ENCODE data around the gene CXCL17. TPM values are rescaled to one million over a fixed set of nuclear protein-coding genes. Genes with fewer than 3 reads are reported as not detected.

CXCL17 gene
- total and polyA plus RNA-seq, 12 donors = 0.03 TPM; not detected in 11

DNA sequence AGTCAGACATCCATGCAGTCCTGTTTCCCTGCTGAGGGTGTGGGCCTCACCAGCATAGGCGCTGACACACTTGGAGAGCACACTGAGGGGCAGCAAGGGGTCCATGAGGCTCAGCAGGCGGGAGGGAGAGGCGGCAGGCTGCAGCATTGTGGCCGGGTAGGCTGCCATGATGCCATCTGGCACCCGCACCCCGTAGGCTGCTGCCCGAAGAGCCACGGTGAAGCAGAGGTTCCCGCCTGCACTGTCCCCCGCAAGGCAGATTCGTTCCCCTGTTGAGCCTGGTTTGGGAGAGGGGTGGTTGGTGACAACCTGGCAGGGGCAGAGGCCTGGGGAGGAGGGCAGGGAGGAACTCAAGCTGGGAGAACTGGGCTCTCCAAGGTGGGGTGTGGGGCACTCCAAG lies 36.6 kb downstream of the CXCL17 start:
- Histone ChIP-seq H3K27me3 (no peaks in the 10 kb centered on the region), H3K27ac (no peak overlapping the region), H3K9me3 (no peaks in the 10 kb centered on the region), H3K4me3 (no peak overlapping the region), H3K36me3 (peaks cover 0 to 61% (median 13%) of the 10 kb centered on the region in 9 donors), H3K4me1 (peaks cover 6 to 34% (median 20%) of the 10 kb centered on the region in 9 donors)
- DNase-seq (no peak), ATAC-seq (no peak)
- WGBS, 2 donors = 95 to 96% methylated on average over 11 of the region's 11 CpGs
- intact Hi-C loops (cut with DNase I) = no loop called here
- TF ChIP-seq, protein P1, sequence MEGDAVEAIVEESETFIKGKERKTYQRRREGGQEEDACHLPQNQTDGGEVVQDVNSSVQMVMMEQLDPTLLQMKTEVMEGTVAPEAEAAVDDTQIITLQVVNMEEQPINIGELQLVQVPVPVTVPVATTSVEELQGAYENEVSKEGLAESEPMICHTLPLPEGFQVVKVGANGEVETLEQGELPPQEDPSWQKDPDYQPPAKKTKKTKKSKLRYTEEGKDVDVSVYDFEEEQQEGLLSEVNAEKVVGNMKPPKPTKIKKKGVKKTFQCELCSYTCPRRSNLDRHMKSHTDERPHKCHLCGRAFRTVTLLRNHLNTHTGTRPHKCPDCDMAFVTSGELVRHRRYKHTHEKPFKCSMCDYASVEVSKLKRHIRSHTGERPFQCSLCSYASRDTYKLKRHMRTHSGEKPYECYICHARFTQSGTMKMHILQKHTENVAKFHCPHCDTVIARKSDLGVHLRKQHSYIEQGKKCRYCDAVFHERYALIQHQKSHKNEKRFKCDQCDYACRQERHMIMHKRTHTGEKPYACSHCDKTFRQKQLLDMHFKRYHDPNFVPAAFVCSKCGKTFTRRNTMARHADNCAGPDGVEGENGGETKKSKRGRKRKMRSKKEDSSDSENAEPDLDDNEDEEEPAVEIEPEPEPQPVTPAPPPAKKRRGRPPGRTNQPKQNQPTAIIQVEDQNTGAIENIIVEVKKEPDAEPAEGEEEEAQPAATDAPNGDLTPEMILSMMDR (IDR thresholded peaks at IDR 0.05) = no peak

DNA sequence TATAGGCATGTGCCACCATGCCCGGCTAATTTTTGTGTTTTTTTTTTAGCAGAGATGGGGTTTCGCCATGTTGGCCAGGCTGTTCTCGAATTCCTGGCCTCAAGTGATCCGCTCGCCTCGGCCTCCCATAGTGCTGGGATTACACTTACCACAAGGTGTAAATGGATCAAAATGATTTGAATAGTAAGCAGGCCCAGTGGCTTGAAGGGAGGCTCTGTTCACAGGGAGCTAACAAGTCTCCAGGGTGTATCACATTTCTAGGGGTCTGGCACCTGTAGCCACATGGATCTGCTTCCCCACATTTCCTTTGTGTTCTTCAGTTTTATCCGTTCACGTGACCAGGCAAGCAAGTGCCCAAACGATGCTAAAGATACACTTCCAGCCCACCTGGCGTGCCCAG lies 39.2 kb downstream of the CXCL17 start:
- TF ChIP-seq, protein P1 (IDR thresholded peaks at IDR 0.05) = no peak
- Histone ChIP-seq H3K27me3 (no peaks in the 10 kb centered on the region), H3K4me1 (peaks cover 0 to 22% (median 15%) of the 10 kb centered on the region in 9 donors), H3K4me3 (no peak overlapping the region), H3K9me3 (no peaks in the 10 kb centered on the region), H3K27ac (no peak overlapping the region), H3K36me3 (peaks cover 0 to 52% (median 13%) of the 10 kb centered on the region in 9 donors)
- ATAC-seq = no peak
- 95 to 96% methylated on average over 10 of the region's 10 CpGs for WGBS, 2 donors
- no peak for DNase-seq
- intact Hi-C loops (cut with DNase I) = no loop called here

DNA sequence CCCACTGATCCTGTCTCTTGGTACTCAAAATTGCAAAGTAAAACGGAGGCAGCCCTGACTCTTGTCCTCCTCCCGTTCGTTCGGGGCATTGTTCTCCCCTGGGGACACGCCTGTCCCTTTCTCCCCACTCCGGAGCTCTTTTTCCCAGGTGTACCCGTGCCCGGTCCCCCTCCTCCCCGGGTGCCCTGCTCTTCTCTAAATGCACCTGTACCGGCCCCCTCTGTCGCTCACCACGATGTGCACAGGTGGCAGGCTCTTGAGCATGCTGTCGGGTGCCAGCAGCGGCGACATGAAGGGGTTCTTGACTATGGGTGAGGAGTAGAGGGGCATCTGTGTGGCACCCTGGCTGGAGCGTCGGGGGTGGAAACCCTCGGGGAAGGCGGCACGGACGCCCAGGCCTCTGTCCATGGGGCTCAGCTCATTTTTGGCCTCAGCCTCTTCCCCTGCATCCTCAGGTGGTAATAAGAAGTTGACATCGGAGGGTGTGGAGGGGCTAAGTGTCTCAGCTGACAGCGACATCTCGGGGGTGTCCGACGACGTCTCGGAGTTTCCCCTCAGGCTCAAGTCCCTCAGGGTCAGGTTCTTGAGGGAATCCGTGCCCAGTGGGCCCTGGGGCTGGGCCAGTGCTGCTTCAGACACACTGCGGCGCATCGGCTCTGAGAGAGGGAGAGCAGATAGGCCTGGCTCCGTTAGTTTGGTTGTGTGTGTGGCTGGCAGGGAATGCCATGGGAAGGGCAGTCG lies 40.2 kb downstream of the CXCL17 start:
- TF ChIP-seq, protein P1 (IDR thresholded peaks at IDR 0.05) = no peak
- peaks cover 0 to 41% (median 13%) of the 10 kb centered on the region in 9 donors for H3K36me3 ChIP-seq
- H3K4me1 ChIP-seq = peaks cover 4 to 29% (median 22%) of the 10 kb centered on the region in 9 donors
- intact Hi-C loops (cut with DNase I) = no loop called here
- WGBS, 2 donors = 71 to 72% methylated on average over 34 of the region's 34 CpGs
- peak in 2 of 8 donors; percentile 2 to 11 for ATAC-seq
- H3K4me3 ChIP-seq = peak overlapping the region in 8 of 10 donors; percentile 55 to 75 (median 66)
- peak overlapping the region in 6 of 10 donors; percentile 43 to 83 (median 73) for H3K27ac ChIP-seq
- no peaks in the 10 kb centered on the region for H3K9me3 ChIP-seq
- DNase-seq = no peak
- H3K27me3 ChIP-seq = no peaks in the 10 kb centered on the region

DNA sequence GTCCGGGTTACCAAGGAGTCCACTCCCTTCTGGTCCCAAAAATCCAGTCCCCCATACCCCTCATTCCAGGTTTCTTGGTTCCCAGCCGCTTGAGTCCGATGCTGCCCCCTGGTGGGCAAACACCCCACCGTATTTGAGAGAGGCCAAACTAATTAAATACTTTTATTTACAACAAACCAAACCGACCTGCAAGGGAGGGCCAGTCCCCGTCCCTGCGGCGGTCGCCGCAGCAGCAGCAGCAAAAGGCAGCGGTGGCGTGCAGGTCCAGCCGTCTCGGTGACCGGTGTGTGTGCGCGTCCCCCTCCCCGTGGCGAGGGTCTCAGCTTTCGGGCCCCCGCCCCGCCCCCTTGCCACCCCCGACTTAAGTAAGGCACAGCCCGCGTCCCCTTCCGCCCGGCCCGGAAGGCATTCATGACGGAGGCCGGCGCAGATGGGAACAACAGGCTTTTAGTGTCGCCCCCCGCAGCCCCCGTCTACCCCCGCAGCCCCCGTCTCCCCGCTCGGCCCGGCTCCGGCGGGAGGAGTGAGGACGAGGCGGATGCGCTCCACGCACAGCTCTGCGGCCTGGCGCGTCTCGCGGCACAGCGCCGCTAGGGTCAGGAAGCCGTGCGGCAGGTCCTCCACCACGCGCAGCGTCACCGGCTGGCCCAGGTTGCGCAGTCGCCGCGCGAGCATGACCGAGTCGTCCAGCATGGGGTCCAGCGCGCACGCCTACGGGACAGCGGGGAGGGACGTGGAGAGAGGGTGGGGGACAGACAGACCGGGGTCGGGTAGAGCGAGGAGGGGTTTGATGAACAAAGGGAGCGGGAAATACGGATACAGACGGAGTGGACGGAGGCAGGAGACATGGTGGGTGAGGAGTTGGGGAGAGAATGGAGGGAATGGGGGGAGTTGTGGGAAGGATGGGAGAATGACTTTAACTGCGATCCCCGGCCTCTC lies 41.1 kb downstream of the CXCL17 start:
- H3K4me3 ChIP-seq = peak overlapping the region; percentile 44 to 75 (median 62)
- H3K9me3 ChIP-seq = no peaks in the 10 kb centered on the region
- peak overlapping the region in 9 of 10 donors; percentile 43 to 83 (median 72) for H3K27ac ChIP-seq
- ATAC-seq = peak; percentile 59 to 70 (median 64)
- peaks cover 0 to 32% (median 10%) of the 10 kb centered on the region in 9 donors for H3K36me3 ChIP-seq
- WGBS, 2 donors = 1 to 2% methylated on average over 74 to 80 of the region's 80 CpGs
- TF ChIP-seq, protein P1 (IDR thresholded peaks at IDR 0.05) = peak; percentile 80 to 94 (median 85)
- intact Hi-C loops (cut with DNase I) = no loop called here
- H3K27me3 ChIP-seq = no peaks in the 10 kb centered on the region
- DNase-seq = peak; percentile 83 to 85
- peaks cover 5 to 33% (median 25%) of the 10 kb centered on the region in 9 donors for H3K4me1 ChIP-seq

All from heart right ventricle (tissue), 16 donors.